LNCAP (cell line): ENCODE measurements around the gene ARNT2.

Source experiments
- CTCF ChIP-seq: fragments of 450-650 bp; IDR thresholded peaks from 2 replicates; pipeline ENCODE4 v1.5.1; 2017; ENCODE audit warnings: mild to moderate bottlenecking

Gene ARNT2

DNA sequence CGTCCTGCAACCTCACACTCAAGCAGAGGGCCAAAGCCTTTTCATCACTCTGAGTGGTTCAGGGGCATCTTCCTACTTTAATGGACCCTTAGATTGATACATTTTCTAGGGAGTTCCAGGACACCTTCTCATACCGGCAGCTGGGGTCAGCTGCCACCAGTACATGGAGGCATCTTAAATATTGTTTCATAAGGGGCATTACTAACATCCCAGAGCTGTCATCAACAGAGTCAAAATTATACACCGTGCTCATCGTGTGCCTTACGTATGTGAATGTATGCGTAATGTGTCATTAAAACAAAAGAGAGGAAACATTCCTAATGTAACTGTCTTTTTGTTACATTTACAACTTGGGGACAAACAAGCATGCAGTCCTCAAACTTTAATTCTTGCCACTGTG, 57.9 kb downstream of the ARNT2 start:
- TF ChIP-seq CTCF = no peak

GRCh38 chr15:80462836-80463512, 58.8 kb downstream of the ARNT2 start:
- TF ChIP-seq CTCF = no peak

GRCh38 chr15:80464951-80465625, 60.9 kb downstream of the ARNT2 start:
- TF ChIP-seq CTCF = no peak

- no peak for TF ChIP-seq CTCF
Observed at GRCh38 chr15:80465626-80466005, 61.4 kb downstream of the ARNT2 start.

GRCh38 chr15:80466543-80466942, 62.4 kb downstream of the ARNT2 start:
- no peak for TF ChIP-seq CTCF

- no peak for TF ChIP-seq CTCF
Observed at GRCh38 chr15:80467311-80467714, 63.1 kb downstream of the ARNT2 start.

DNA sequence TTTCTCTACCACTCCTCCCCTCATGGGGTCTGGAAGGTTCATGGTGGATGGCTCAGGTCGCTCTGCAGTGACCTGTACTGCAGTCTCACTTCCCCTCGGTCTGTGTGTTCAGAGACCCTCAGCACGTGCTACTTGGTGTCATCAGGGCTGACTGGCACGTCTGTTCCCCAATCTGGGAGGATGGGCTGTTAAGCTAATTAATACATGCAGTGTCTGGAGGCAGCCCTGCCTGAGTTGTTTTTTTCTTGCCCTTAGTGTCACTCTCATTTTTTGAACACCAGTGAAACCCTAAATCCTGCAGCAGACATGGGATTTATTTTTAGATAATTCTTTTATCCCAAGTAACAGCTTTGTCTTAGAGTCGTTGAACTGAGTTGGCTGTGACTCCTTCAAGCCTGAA, 64.6 kb downstream of the ARNT2 start:
- TF ChIP-seq CTCF = no peak
